ENCODE results near the gene ROPN1B.
"Not testable (repeated sequence)": the region's sequence is repeated elsewhere in the genome, so short reads cannot be mapped to it uniquely, and the experiment has no call there.

DNA sequence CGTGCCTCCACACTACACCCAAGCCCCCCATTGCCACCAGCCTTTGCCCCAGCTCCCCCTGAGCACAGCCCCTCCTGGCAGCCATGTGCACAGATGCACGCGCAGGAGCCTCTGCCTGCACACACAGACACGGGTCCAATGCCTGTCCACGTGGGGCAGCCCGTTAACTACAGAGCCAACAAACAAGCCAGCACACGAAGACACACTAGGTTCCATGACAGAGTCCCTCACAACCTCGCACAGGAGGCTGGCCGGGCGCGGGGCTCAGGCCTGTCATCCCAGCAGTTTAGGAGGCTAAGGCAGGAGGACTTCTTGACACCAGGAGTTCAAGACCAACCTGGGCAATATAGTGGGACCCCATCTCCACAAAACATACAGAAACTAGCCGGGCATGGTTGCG lies 43.3 kb upstream of the ROPN1B start:
- not testable (repeated sequence) for TF ChIP-seq ZFP3 (CRISPR knock-in tag; IDR thresholded peaks at IDR 0.05); GLIS3 (CRISPR knock-in tag; IDR thresholded peaks at IDR 0.05); SNAI2 (CRISPR knock-in tag; IDR thresholded peaks at IDR 0.05); ARNTL (CRISPR knock-in tag; IDR thresholded peaks at IDR 0.05; ENCODE audit: borderline replicate concordance, low read depth); ZFP30 (CRISPR knock-in tag; IDR thresholded peaks at IDR 0.05); RARB (CRISPR knock-in tag; IDR thresholded peaks at IDR 0.05); ZNF70 (CRISPR knock-in tag; IDR thresholded peaks at IDR 0.05); OSR1 (CRISPR knock-in tag; IDR thresholded peaks at IDR 0.05); CSRNP3 (CRISPR knock-in tag; IDR thresholded peaks at IDR 0.05); BACH2 (CRISPR knock-in tag; IDR thresholded peaks at IDR 0.05; ENCODE audit: borderline replicate concordance)
- TF ChIP-seq, protein P1, sequence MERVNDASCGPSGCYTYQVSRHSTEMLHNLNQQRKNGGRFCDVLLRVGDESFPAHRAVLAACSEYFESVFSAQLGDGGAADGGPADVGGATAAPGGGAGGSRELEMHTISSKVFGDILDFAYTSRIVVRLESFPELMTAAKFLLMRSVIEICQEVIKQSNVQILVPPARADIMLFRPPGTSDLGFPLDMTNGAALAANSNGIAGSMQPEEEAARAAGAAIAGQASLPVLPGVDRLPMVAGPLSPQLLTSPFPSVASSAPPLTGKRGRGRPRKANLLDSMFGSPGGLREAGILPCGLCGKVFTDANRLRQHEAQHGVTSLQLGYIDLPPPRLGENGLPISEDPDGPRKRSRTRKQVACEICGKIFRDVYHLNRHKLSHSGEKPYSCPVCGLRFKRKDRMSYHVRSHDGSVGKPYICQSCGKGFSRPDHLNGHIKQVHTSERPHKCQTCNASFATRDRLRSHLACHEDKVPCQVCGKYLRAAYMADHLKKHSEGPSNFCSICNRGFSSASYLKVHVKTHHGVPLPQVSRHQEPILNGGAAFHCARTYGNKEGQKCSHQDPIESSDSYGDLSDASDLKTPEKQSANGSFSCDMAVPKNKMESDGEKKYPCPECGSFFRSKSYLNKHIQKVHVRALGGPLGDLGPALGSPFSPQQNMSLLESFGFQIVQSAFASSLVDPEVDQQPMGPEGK (CRISPR knock-in tag; IDR thresholded peaks at IDR 0.05; ENCODE audit: borderline replicate concordance): not testable (repeated sequence)
- TF ChIP-seq, protein P2, sequence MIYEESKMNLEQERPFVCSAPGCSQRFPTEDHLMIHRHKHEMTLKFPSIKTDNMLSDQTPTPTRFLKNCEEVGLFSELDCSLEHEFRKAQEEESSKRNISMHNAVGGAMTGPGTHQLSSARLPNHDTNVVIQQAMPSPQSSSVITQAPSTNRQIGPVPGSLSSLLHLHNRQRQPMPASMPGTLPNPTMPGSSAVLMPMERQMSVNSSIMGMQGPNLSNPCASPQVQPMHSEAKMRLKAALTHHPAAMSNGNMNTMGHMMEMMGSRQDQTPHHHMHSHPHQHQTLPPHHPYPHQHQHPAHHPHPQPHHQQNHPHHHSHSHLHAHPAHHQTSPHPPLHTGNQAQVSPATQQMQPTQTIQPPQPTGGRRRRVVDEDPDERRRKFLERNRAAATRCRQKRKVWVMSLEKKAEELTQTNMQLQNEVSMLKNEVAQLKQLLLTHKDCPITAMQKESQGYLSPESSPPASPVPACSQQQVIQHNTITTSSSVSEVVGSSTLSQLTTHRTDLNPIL (CRISPR knock-in tag; IDR thresholded peaks at IDR 0.05; ENCODE audit: low read depth): not testable (repeated sequence)

Measured in SK-N-SH treated with all-trans-retinoic acid at 6 μM for 48 hours (cell line).